ENCODE data around the gene NFAT5.
A peak's percentile ranks its signal among the peaks of the same experiment; 100 is the strongest.

Gene NFAT5

DNA sequence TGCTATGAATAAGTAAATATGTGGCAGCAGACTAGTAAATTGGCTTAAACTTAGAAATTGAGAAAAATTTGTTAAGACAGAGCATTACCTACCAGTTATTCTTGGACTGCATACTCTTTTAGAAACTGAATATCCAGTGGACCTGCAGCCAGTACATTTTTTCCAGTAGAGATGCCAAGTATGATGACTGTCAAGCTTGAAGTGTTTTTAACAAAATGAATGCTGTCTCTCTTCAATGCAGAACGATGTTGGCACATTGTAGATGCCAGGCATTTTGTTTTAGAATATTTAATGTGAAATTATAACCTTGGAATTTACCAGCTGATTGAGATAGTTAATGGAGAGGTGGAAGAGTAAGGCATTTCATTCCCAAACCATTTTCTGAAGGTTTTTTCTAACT is 52.5 kb downstream of the NFAT5 start:
- TF ChIP-seq ZFX (IDR thresholded peaks at IDR 0.05; ENCODE audit: borderline replicate concordance) = no peak
- TF ChIP-seq, protein P1, sequence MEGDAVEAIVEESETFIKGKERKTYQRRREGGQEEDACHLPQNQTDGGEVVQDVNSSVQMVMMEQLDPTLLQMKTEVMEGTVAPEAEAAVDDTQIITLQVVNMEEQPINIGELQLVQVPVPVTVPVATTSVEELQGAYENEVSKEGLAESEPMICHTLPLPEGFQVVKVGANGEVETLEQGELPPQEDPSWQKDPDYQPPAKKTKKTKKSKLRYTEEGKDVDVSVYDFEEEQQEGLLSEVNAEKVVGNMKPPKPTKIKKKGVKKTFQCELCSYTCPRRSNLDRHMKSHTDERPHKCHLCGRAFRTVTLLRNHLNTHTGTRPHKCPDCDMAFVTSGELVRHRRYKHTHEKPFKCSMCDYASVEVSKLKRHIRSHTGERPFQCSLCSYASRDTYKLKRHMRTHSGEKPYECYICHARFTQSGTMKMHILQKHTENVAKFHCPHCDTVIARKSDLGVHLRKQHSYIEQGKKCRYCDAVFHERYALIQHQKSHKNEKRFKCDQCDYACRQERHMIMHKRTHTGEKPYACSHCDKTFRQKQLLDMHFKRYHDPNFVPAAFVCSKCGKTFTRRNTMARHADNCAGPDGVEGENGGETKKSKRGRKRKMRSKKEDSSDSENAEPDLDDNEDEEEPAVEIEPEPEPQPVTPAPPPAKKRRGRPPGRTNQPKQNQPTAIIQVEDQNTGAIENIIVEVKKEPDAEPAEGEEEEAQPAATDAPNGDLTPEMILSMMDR (IDR thresholded peaks at IDR 0.05) = no peak

DNA sequence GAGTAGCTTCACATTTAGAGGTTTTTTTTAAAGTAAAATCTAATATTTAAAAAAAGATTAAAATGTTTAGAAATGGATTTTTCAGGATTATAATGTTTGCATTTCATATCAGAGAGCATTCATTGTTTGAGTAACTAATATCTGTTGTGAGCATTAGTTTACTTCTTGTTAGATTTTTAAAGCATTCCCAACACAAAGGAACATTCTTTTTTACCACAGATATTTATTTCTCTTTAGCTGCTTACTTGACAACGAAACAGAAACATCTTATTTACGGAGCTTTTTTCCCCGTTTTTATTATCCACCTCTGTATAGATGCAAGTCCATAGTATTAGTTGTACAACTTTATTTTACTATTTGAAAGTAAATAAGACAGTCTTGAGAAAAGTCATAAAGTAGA is 53.0 kb downstream of the NFAT5 start:
- no peak overlapping the region for H3K27ac ChIP-seq
- no peak for TF ChIP-seq ZFX (IDR thresholded peaks at IDR 0.05; ENCODE audit: borderline replicate concordance)
- TF ChIP-seq, protein P1 (IDR thresholded peaks at IDR 0.05) = no peak

More for the DNA sequence above, 52.5 kb downstream of the NFAT5 start:
- H3K27ac ChIP-seq = no peak overlapping the region

DNA sequence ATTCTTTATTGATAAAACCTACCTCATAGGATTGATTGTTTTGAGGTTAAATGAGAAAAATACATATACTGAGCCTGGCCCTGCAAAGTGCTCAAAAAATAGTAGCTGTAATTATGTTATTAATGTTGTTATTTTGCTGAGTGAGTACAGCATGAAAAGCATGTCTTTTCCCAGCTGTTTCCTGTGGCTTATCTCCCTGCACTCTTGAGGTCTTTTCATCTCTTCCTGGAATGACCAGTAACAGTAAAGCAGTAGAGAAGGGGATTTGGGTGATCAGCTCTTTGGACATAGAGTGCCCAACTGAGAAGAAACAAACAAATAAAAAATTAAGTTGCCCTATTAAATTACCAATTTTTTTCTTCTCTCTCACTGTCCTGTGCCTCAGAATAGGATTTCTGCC is 53.7 kb downstream of the NFAT5 start:
- TF ChIP-seq, protein P1 (IDR thresholded peaks at IDR 0.05) = no peak
- no peak for TF ChIP-seq ZFX (IDR thresholded peaks at IDR 0.05; ENCODE audit: borderline replicate concordance)
- H3K27ac ChIP-seq = no peak overlapping the region

DNA sequence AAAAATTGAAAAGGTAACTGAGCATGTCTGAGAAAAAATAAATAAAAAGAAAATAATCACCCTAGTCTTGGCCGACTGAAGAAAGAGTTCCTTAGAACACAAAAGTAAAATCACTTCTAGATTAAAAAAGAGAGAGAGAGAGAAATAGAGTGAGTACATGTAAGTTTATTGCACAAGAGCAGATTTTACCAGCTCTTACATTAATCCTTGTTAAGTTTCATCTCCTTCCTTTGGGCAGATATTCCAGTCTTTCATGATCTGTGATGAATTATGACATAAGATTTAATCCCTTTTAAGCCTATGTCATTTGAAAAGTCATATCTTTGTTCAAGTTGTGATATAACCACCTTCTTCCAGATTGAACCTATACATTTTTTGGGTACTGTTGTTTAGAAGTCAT is 54.8 kb downstream of the NFAT5 start:
- no peak for TF ChIP-seq ZFX (IDR thresholded peaks at IDR 0.05; ENCODE audit: borderline replicate concordance)
- TF ChIP-seq, protein P1 (IDR thresholded peaks at IDR 0.05) = no peak
- H3K27ac ChIP-seq = 0 out of 2 replicates have a peak overlapping the region, but pooled peaks have one; percentile 19

DNA sequence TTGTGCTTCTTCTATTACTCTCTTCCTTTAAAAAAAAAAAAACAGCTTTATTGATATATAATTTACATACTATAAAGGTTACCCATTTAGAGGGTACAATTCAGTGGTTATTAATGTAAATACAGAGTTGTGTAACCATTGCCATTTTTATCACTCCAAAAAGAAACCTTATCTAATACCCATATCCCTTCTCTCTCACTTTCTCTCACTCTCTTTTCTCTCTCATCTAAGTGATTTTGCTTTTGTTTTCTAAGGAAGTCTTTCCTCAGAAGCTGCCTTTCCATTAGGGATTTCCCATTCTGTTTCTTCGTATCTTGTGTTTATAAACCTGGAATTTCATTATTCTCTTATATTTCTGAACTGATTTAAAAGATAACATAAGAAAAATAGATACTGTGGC is 55.5 kb downstream of the NFAT5 start:
- TF ChIP-seq ZFX (IDR thresholded peaks at IDR 0.05; ENCODE audit: borderline replicate concordance) = no peak
- TF ChIP-seq, protein P1 (IDR thresholded peaks at IDR 0.05) = no peak
- 0 out of 2 replicates have a peak overlapping the region, but pooled peaks have one; percentile 19 for H3K27ac ChIP-seq

DNA sequence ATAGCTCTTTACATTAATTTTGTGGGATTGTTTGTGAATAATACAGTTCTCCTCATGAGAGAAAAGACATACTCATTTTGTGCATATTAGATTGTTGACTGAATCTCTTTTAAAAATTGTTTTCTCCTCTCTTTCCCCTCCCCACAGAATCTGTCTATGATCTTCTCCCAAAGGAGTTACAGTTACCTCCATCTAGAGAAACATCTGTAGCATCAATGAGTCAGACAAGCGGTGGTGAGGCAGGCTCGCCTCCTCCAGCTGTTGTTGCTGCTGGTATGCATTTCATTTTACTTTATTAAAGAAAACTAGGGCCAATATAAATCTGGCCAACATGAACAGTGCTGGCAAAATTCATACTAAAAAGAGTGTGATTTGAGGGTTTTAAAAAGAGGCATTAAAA is 60.5 kb downstream of the NFAT5 start:
- H3K27ac ChIP-seq = no peak overlapping the region
- no peak for TF ChIP-seq ZFX (IDR thresholded peaks at IDR 0.05; ENCODE audit: borderline replicate concordance)
- TF ChIP-seq, protein P1 (IDR thresholded peaks at IDR 0.05) = no peak

DNA sequence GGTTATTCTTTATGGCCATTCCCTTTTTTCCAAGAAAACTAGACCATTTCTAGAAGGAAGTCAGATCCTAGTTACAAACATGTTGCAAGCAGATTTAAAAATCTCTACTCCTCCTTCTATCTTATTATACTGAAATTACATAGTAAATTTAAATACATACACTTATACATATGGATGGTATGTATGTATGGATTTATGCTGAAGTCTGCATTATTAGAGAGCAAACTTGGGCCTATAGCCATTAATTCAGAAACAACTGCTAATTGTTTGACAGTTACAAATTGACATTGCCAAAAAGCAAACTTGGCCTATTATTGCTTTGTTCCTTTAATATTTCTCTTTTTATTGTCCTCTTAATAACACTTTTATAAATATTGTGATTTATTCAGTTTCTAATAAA is 67.1 kb downstream of the NFAT5 start:
- H3K27ac ChIP-seq = no peak overlapping the region
- no peak for TF ChIP-seq ZFX (IDR thresholded peaks at IDR 0.05; ENCODE audit: borderline replicate concordance)
- TF ChIP-seq, protein P1 (IDR thresholded peaks at IDR 0.05) = no peak

Measured in 22Rv1 (cell line).